ENCODE measurements around the gene DCAF6. TPM values are rescaled to one million over a fixed set of nuclear protein-coding genes. Genes with fewer than 3 reads are reported as not detected.

DCAF6 gene
- total RNA-seq, 1 experiment from 2014 or later: 41.9 TPM

- POLR2A ChIA-PET: no interaction called here
- CTCF ChIA-PET: no interaction called here
- BruUV-seq (replicated peaks): no TSS peak
- Histone ChIP-seq H3K4me1 (peaks cover 39% of the 10 kb centered on the region), H3K4me3 (ENCODE audit: low read depth, low read length) (no peak overlapping the region), H3K36me3 (ENCODE audit: control insufficient read depth, insufficient read depth, low read length) (no peaks in the 10 kb centered on the region), H3K27me3 (replicated peaks; ENCODE audit: control insufficient read depth, insufficient read depth, low read length) (no peaks in the 10 kb centered on the region), H3K9me3 (no peaks in the 10 kb centered on the region)
- Mint-ChIP-seq H3K27ac (ENCODE audit: unreplicated experiment) (no peak overlapping the region), H3K4me3 (ENCODE audit: unreplicated experiment) (no peak overlapping the region), H3K9me3 (ENCODE audit: unreplicated experiment) (no peaks in the 10 kb centered on the region), H3K4me1 (ENCODE audit: low read depth, unreplicated experiment) (peaks cover 28% of the 10 kb centered on the region), H3K36me3 (ENCODE audit: insufficient read depth, unreplicated experiment) (peaks cover 18% of the 10 kb centered on the region), H3K27me3 (ENCODE audit: insufficient read depth, unreplicated experiment) (no peaks in the 10 kb centered on the region)
- intact Hi-C loops (cut with micrococcal nuclease; ENCODE audit: unreplicated experiment): no loop called here
- no peak for DNase-seq
- TF ChIP-seq CTCF (IDR thresholded peaks at IDR 0.05; ENCODE audit: insufficient read depth in 1 of 2, low read depth in 1 of 2, low read length in 1 of 2, severe bottlenecking in 1 of 2, unreplicated experiment in 1 of 2): no peak
These were observed 13.8 kb upstream of the DCAF6 start for GRCh38 chr1:167922611-167923074.

GRCh38 chr1:167923324-167924056 lies 13.0 kb upstream of the DCAF6 start:
- POLR2A ChIA-PET: interaction anchor here (0.8 kb wide), 1 partner anchor 213 kb away, joined by 4 read pairs; the partner anchor contains the start of gene GPR161
- CTCF ChIA-PET: interaction anchor here (0.6 kb wide), 1 partner anchor 13 kb away, joined by 3 read pairs; the partner anchor contains the start of genes DCAF6 and MPC2
- no peak overlapping the region for H3K4me3 Mint-ChIP-seq (ENCODE audit: unreplicated experiment)
- Histone ChIP-seq H3K4me1 (peaks cover 37% of the 10 kb centered on the region), H3K4me3 (ENCODE audit: low read depth, low read length) (no peak overlapping the region), H3K27me3 (replicated peaks; ENCODE audit: control insufficient read depth, insufficient read depth, low read length) (no peaks in the 10 kb centered on the region), H3K36me3 (ENCODE audit: control insufficient read depth, insufficient read depth, low read length) (no peaks in the 10 kb centered on the region), H3K9me3 (no peaks in the 10 kb centered on the region)
- intact Hi-C loops (cut with micrococcal nuclease; ENCODE audit: unreplicated experiment): no loop called here
- BruUV-seq (replicated peaks): no TSS peak
- peaks cover 16% of the 10 kb centered on the region for H3K36me3 Mint-ChIP-seq (ENCODE audit: insufficient read depth, unreplicated experiment)
- no peak overlapping the region for H3K27ac Mint-ChIP-seq (ENCODE audit: unreplicated experiment)
- peaks cover 30% of the 10 kb centered on the region for H3K4me1 Mint-ChIP-seq (ENCODE audit: low read depth, unreplicated experiment)
- no peak for DNase-seq
- no peaks in the 10 kb centered on the region for H3K27me3 Mint-ChIP-seq (ENCODE audit: insufficient read depth, unreplicated experiment)
- no peaks in the 10 kb centered on the region for H3K9me3 Mint-ChIP-seq (ENCODE audit: unreplicated experiment)
- no peak for TF ChIP-seq CTCF (IDR thresholded peaks at IDR 0.05; ENCODE audit: insufficient read depth in 1 of 2, low read depth in 1 of 2, low read length in 1 of 2, severe bottlenecking in 1 of 2, unreplicated experiment in 1 of 2)

DNA sequence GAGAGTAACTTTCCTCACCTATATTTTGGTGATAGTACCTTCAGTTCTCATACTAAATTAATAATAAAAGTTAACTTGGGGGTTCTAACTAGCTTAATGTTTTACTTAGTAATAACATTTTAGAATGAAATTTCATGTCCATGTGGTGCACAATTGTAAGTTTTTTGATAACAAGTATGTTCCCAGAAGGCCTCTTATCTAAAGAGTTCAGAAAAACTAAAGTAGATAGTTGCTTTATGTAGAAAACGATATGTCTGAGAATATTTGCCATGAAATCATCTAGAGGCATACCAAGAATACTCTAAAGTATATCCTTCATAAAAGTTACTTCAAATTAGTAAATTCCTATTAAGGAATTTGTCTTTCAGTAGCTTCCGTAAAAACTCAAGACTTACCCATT lies 12.4 kb upstream of the DCAF6 start:
- H3K4me1 ChIP-seq: peaks cover 44% of the 10 kb centered on the region
- ChIA-PET POLR2A (interaction anchor here (0.8 kb wide), 1 partner anchor 213 kb away, joined by 4 read pairs; the partner anchor contains the start of gene GPR161), CTCF (interaction anchor here (0.6 kb wide), 1 partner anchor 13 kb away, joined by 3 read pairs; the partner anchor contains the start of genes DCAF6 and MPC2)
- no peaks in the 10 kb centered on the region for H3K36me3 ChIP-seq (ENCODE audit: control insufficient read depth, insufficient read depth, low read length)
- no peak for TF ChIP-seq CTCF (IDR thresholded peaks at IDR 0.05; ENCODE audit: insufficient read depth in 1 of 2, low read depth in 1 of 2, low read length in 1 of 2, severe bottlenecking in 1 of 2, unreplicated experiment in 1 of 2)
- BruUV-seq (replicated peaks): no TSS peak
- no peaks in the 10 kb centered on the region for H3K27me3 ChIP-seq (replicated peaks; ENCODE audit: control insufficient read depth, insufficient read depth, low read length)
- no peak overlapping the region for H3K4me3 ChIP-seq (ENCODE audit: low read depth, low read length)
- Mint-ChIP-seq H3K4me1 (ENCODE audit: low read depth, unreplicated experiment) (peaks cover 30% of the 10 kb centered on the region), H3K36me3 (ENCODE audit: insufficient read depth, unreplicated experiment) (peaks cover 14% of the 10 kb centered on the region), H3K4me3 (ENCODE audit: unreplicated experiment) (no peak overlapping the region), H3K9me3 (ENCODE audit: unreplicated experiment) (no peaks in the 10 kb centered on the region), H3K27ac (ENCODE audit: unreplicated experiment) (no peak overlapping the region), H3K27me3 (ENCODE audit: insufficient read depth, unreplicated experiment) (no peaks in the 10 kb centered on the region)
- H3K9me3 ChIP-seq: no peaks in the 10 kb centered on the region
- intact Hi-C loops (cut with micrococcal nuclease; ENCODE audit: unreplicated experiment): no loop called here
- DNase-seq: no peak
